GM23338 (cell line): ENCODE measurements around the gene HNMT. TPM values are rescaled to one million over a fixed set of nuclear protein-coding genes. Genes with fewer than 3 reads are reported as not detected.
"Not testable (repeated sequence)": the region's sequence is repeated elsewhere in the genome, so short reads cannot be mapped to it uniquely, and the experiment has no call there.

ENCODE experiments used
- ATAC-seq: fragments of 200-7000 bp; cut with Tn5 transposase; 3 replicates; pipeline ENCODE4 v1.9.1; 2020
- DNase-seq: peaks from one replicate; pipeline ENCODE4 v3.0.0-alpha.2; 2015; ENCODE audit warnings: low spot score
- H2AFZ ChIP-seq: fragments of 200-600 bp; sonication (generic); 2 replicates; pipeline ENCODE4 v1.8.0; 2016; ENCODE audit warnings: antibody characterized with exemption, mild to moderate bottlenecking, moderate library complexity
- H3F3A ChIP-seq: fragments of 200-600 bp; sonication (generic); replicated peaks from 2 replicates; pipeline ENCODE4 v1.8.0; 2017; ENCODE audit warnings: antibody characterized with exemption, mixed run types, low read depth
- H3K27ac ChIP-seq: fragments of 200-600 bp; sonication (generic); 2 replicates; pipeline ENCODE4 v1.6.1; 2016; ENCODE audit warnings: low read depth
- H3K27me3 ChIP-seq: fragments of 200-600 bp; sonication (generic); 2 replicates; pipeline ENCODE4 v1.8.0; 2016; ENCODE audit warnings: mild to moderate bottlenecking, mixed run types, moderate library complexity; ENCODE audit not compliant: insufficient read depth
- H3K36me3 ChIP-seq: fragments of 200-600 bp; sonication (generic); 2 replicates; pipeline ENCODE4 v1.8.0; 2016; ENCODE audit warnings: mild to moderate bottlenecking; ENCODE audit not compliant: insufficient read depth
- H3K4me1 ChIP-seq: fragments of 200-600 bp; sonication (generic); 2 replicates; pipeline ENCODE4 v1.8.0; 2016; ENCODE audit warnings: mild to moderate bottlenecking, moderate library complexity; ENCODE audit not compliant: insufficient read depth
- H3K4me2 ChIP-seq: fragments of 200-600 bp; sonication (generic); 2 replicates; pipeline ENCODE4 v1.7.1; 2017; ENCODE audit warnings: mixed run types
- H3K4me3 ChIP-seq: fragments of 200-600 bp; sonication (generic); 2 replicates; pipeline ENCODE4 v1.6.1; 2016; ENCODE audit warnings: mixed run types
- H3K79me2 ChIP-seq: fragments of 200-600 bp; sonication (generic); replicated peaks from 2 replicates; pipeline ENCODE4 v1.8.0; 2017; ENCODE audit warnings: mild to moderate bottlenecking; ENCODE audit not compliant: insufficient read depth
- H3K9me2 ChIP-seq: fragments of 200-600 bp; sonication (generic); 2 replicates; pipeline ENCODE4 v1.8.0; 2017; ENCODE audit not compliant: insufficient read depth
- H4K20me1 ChIP-seq: fragments of 200-600 bp; sonication (generic); replicated peaks from 2 replicates; pipeline ENCODE4 v1.8.0; 2017; ENCODE audit warnings: mild to moderate bottlenecking; ENCODE audit not compliant: insufficient read depth
- H3K27ac Mint-ChIP-seq: 2 replicates; pipeline ENCODE4 v1.8.0; 2020; ENCODE audit warnings: inconsistent platforms, mild to moderate bottlenecking, moderate library complexity, mixed read lengths
- H3K27me3 Mint-ChIP-seq: 3 replicates; pipeline ENCODE4 v1.8.0; 2022; ENCODE audit warnings: low read depth, mild to moderate bottlenecking, moderate library complexity, mixed read lengths, inconsistent platforms; ENCODE audit not compliant: insufficient read depth, poor library complexity
- H3K36me3 Mint-ChIP-seq: 3 replicates; pipeline ENCODE4 v1.8.0; 2021; ENCODE audit warnings: low read depth, mild to moderate bottlenecking, inconsistent platforms, moderate library complexity, mixed read lengths
- H3K4me1 Mint-ChIP-seq: 3 replicates; pipeline ENCODE4 v1.8.0; 2020; ENCODE audit warnings: mild to moderate bottlenecking, inconsistent platforms, mixed read lengths
- H3K4me3 Mint-ChIP-seq: 3 replicates; pipeline ENCODE4 v1.8.0; 2021; ENCODE audit warnings: moderate library complexity, mild to moderate bottlenecking, inconsistent platforms, mixed read lengths
- H3K9me3 Mint-ChIP-seq: 3 replicates; pipeline ENCODE4 v1.8.0; 2020; ENCODE audit warnings: moderate library complexity, mild to moderate bottlenecking, inconsistent platforms, mixed read lengths
- CREB1 ChIP-seq: fragments of 250-450 bp; sonication (Bioruptor Pico); IDR thresholded peaks from 2 replicates; pipeline ENCODE4 v1.5.0; 2020; ENCODE audit warnings: low read depth, mild to moderate bottlenecking, moderate library complexity
- EZH2 ChIP-seq: fragments of 200-600 bp; sonication (generic); IDR thresholded peaks from one replicate; pipeline ENCODE4 v1.8.0; 2017; ENCODE audit warnings: antibody characterized with exemption, mild to moderate bottlenecking, low read depth; ENCODE audit not compliant: unreplicated experiment
- JUNB ChIP-seq: IDR thresholded peaks from one replicate; pipeline ENCODE4 v1.6.1; 2016; ENCODE audit warnings: antibody characterized with exemption; ENCODE audit not compliant: unreplicated experiment
- NANOG ChIP-seq: IDR thresholded peaks from 2 replicates; pipeline ENCODE4 v1.6.1; 2016; ENCODE audit warnings: antibody characterized with exemption, borderline replicate concordance
- POLR2AphosphoS5 ChIP-seq: IDR thresholded peaks from 2 replicates; pipeline ENCODE4 v1.6.1; 2016; ENCODE audit warnings: antibody characterized with exemption, low read depth
- REST ChIP-seq: IDR thresholded peaks from one replicate; pipeline ENCODE4 v1.6.1; 2018; ENCODE audit warnings: antibody characterized with exemption; ENCODE audit not compliant: unreplicated experiment
- STAT1 ChIP-seq: IDR thresholded peaks from one replicate; pipeline ENCODE4 v1.6.1; 2016; ENCODE audit warnings: antibody characterized with exemption; ENCODE audit not compliant: unreplicated experiment
- ZNF114 ChIP-seq: fragments of 250-450 bp; sonication (Bioruptor Pico); IDR thresholded peaks from 2 replicates; pipeline ENCODE4 v1.5.0; 2020; ENCODE audit warnings: mild to moderate bottlenecking, moderate library complexity
- ZNF462 ChIP-seq: fragments of 250-450 bp; sonication (Bioruptor Pico); IDR thresholded peaks from 2 replicates; pipeline ENCODE4 v1.5.0; 2020; ENCODE audit warnings: mild to moderate bottlenecking, moderate library complexity
- polyA plus RNA-seq: library from polyadenylated mRNA; unstranded; fragments of >200 nt; fragmentation: Nextera tagmentation; extraction: Ambion mirVana; gene quantifications from 2 replicates; pipeline ENCODE4 v1.2.1, GENCODE V29; 2016
- total RNA-seq: library from RNA; depleted of rRNA; stranded (reverse); fragments of >200 nt; shearing (Covaris generic); gene quantifications from 2 replicates; pipeline ENCODE4 v1.2.3, GENCODE V29; 2014

The HNMT gene
- total and polyA plus RNA-seq, 2 experiments from 2014 or later: 3.3 to 3.4 TPM

- no peak for TF ChIP-seq POLR2AphosphoS5
- TF ChIP-seq ZNF114: no peak
- TF ChIP-seq NANOG: no peak
- no peak for TF ChIP-seq ZNF462 (CRISPR knock-in tag)
- no peak for TF ChIP-seq STAT1
- TF ChIP-seq REST: no peak
- TF ChIP-seq CREB1 (CRISPR knock-in tag): no peak
- TF ChIP-seq EZH2: no peak
- no peak for TF ChIP-seq JUNB
- no peak overlapping the region for H3K4me2 ChIP-seq
- H3K27me3 ChIP-seq: no peaks in the 10 kb centered on the region
- no peaks in the 10 kb centered on the region for H4K20me1 ChIP-seq
- no peak for DNase-seq
- H3K27ac ChIP-seq: no peak overlapping the region
- no peaks in the 10 kb centered on the region for H3K27me3 Mint-ChIP-seq
- no peak overlapping the region for H3K4me3 ChIP-seq
- no peaks in the 10 kb centered on the region for H3K36me3 Mint-ChIP-seq
- no peaks in the 10 kb centered on the region for H3F3A ChIP-seq
- no peaks in the 10 kb centered on the region for H3K4me1 ChIP-seq
- H2AFZ ChIP-seq: no peak overlapping the region
- H3K9me2 ChIP-seq: no peaks in the 10 kb centered on the region
- no peak overlapping the region for H3K27ac Mint-ChIP-seq
- ATAC-seq: no peak
- no peaks in the 10 kb centered on the region for H3K4me1 Mint-ChIP-seq
- no peak overlapping the region for H3K4me3 Mint-ChIP-seq
- H3K36me3 ChIP-seq: no peaks in the 10 kb centered on the region
- no peaks in the 10 kb centered on the region for H3K9me3 Mint-ChIP-seq
- no peaks in the 10 kb centered on the region for H3K79me2 ChIP-seq
These were observed 43.0 kb upstream of the HNMT start for GRCh38 chr2:137921105-137921880.

GRCh38 chr2:137922171-137922570, 42.1 kb upstream of the HNMT start:
- not testable (repeated sequence) for H3K27me3 ChIP-seq, H3K4me2 ChIP-seq, H3K9me3 Mint-ChIP-seq, H3K4me1 Mint-ChIP-seq, H3K4me3 ChIP-seq, H3K4me1 ChIP-seq, H2AFZ ChIP-seq, H3K27ac Mint-ChIP-seq, ATAC-seq, H4K20me1 ChIP-seq, H3K36me3 Mint-ChIP-seq, H3K4me3 Mint-ChIP-seq, H3K27ac ChIP-seq, DNase-seq, H3K36me3 ChIP-seq, H3K27me3 Mint-ChIP-seq, H3F3A ChIP-seq, H3K79me2 ChIP-seq, H3K9me2 ChIP-seq
